Articular chondrocyte of knee joint (primary cell): ENCODE data around the gene NOD1. TPM values are rescaled to one million over a fixed set of nuclear protein-coding genes. Genes with fewer than 3 reads are reported as not detected.

Experiments
- total RNA-seq: library from RNA; depleted of rRNA; stranded (reverse); fragments of >200 nt; gene quantifications from 2 replicates; pipeline ENCODE4 v1.2.3, GENCODE V29; 2012

The NOD1 gene
- total RNA-seq = 12.2 and 13.3 TPM in 2 replicates

DNA sequence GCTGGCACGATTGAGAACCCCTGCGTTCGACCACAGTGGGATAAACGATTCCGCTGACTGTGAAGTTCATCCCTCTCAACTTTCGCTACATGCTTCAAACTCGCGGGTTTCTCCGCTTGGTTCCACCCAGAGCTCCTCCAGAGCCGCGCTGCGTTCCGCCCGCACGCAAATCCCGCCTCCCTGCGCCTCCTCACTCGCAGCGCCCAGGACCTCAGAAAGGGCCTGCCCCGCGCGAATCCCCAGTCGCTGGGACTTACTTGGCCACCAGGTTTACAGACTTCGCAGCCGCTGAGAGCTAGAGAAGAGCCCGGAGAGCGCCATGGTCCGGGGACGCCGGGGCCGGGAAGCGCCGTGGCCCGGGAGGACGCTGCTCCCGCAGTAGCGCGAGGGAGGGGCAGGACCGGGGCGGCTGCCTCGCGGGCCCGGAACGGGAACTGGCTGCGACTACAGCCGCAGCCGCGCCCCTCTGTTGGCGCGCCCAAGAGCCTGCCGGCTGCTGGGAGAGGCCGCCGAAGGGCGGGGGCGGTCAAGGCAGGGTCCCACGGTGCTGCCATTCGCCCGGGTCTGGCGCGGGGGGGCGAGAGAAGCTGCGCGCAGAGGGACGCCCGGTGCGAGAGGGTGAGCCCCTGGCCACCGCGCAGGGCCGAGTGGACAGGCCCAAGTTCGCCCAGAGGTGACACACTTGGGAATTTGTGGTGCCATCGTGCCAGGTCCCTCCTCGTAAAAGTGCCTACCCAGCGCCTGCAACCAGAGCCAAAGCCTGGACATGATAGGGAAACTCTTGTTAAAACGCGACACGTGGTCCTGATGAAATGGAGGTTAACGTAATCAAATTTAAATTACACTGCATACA lies at the start of gene NOD1:
TSS of gene NOD1 (minus strand) at position 436 of the 853 bp plus-strand sequence. CDS start 21,863 bp downstream, outside the sequence.

DNA sequence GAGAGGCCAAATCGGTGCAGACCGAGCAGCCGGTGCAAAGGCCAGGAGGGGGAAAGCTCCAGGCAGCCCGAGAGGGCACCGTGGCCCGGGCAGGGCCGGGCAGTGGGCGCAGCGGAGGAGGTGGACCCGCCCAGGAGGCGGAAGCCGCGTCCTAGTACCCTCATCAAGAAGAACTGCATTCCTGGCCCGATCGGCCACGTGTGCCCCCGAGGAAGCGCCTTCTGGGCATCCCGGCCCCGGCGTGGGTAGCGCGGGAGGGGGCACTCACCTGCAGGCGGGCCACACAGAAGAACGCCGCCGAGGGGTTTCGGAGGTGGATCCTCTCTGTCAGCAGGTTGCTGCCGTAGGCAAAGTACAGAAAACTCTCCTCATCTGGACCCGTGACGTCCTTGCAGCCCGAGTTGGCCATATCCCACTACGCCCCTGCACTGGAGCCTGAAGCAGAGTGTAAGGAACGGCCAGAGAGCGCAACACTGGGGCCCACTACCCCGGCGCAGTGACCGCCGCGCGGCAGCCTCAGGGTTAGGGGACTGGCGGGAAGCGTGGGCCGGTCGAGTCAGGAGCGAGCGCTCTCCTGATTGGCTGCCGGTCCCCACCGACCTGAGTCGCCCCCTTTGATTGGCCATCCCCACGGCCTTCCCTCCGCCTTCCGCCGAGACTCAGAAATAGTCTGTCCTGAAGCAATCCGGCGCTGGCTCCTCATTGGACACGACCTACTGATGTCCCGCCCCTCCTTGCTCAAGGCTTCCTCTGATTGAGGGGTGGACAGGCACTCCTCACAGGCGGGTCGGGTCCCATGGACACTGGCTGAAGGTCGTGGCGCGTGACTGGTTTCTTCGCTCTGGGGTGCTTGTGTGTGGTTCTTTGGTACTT lies 26.0 kb upstream of the NOD1 start, which contains the start of gene GGCT:
TSS of gene GGCT (minus strand) at position 529 of the 873 bp plus-strand sequence. CDS start at position 409, 120 bp downstream.

Other genes with a start within 250 kb of the NOD1 start
- gene ZNRF2, start 194.2 kb downstream of the NOD1 start, total RNA-seq = 17.1 and 23.3 TPM in 2 replicates
- gene GGCT, start 26.0 kb upstream of the NOD1 start, total RNA-seq = 21.5 and 24.0 TPM in 2 replicates
- gene GARS1, start 116.1 kb upstream of the NOD1 start, total RNA-seq = 223 and 337 TPM in 2 replicates
- gene CRHR2, start 203.7 kb upstream of the NOD1 start, total RNA-seq = not detected in 2 replicates